Measurements from ENCODE around the gene POC1B.

DNA sequence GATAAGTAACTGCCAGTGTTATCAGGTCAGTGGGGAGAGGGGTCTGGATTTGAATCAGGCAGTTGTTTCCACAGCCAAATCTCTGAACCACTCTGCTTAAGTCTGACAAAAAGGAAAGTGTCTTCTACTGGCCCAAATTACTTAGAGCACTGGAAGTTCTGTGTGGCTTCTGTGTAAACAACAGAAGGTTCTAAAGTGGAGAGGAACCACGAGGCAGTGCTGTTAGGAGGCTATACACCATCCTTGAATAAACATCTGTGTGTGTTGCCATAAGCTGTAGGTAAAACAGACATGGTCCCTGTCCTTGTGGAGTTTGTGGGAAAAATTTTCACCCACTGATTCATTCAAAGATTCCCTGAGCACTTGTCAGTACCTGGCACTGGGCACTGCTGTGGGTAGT lies 51.2 kb downstream of the POC1B start:
- TF ChIP-seq FOXM1 (IDR thresholded peaks at IDR 0.05; ENCODE audit: borderline replicate concordance) (no peak), NFRKB (IDR thresholded peaks at IDR 0.05) (no peak), BHLHE40 (IDR thresholded peaks at IDR 0.05; ENCODE audit: borderline replicate concordance) (no peak)
